ENCODE measurements around the gene HAT1.

DNA sequence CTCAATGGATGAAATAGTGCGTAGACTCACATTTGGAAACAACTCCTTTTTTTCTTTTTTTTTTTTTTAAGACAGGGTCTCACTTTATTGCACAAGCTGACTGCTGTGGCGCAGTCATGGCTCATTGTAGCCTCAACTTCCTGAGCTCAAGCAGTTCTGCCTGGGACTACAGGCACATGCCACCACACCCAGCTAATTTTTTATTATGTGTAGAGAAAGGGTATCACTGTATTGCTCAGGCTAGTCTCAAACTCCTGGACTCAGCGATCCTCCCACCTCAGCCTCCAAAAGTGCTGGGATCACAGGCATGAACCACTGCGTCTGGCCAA, 17.4 kb downstream of the HAT1 start:
- TF ChIP-seq JUND (IDR thresholded peaks at IDR 0.05) (no peak), RAD21 (IDR thresholded peaks at IDR 0.05) (no peak), RXRA (IDR thresholded peaks at IDR 0.05) (no peak), SP1 (IDR thresholded peaks at IDR 0.05) (no peak)
- TF ChIP-seq, protein P1, sequence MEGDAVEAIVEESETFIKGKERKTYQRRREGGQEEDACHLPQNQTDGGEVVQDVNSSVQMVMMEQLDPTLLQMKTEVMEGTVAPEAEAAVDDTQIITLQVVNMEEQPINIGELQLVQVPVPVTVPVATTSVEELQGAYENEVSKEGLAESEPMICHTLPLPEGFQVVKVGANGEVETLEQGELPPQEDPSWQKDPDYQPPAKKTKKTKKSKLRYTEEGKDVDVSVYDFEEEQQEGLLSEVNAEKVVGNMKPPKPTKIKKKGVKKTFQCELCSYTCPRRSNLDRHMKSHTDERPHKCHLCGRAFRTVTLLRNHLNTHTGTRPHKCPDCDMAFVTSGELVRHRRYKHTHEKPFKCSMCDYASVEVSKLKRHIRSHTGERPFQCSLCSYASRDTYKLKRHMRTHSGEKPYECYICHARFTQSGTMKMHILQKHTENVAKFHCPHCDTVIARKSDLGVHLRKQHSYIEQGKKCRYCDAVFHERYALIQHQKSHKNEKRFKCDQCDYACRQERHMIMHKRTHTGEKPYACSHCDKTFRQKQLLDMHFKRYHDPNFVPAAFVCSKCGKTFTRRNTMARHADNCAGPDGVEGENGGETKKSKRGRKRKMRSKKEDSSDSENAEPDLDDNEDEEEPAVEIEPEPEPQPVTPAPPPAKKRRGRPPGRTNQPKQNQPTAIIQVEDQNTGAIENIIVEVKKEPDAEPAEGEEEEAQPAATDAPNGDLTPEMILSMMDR (IDR thresholded peaks at IDR 0.05; ENCODE audit: low read depth, low read length, missing input control), result no peak

Measured in liver (tissue), 3 donors.